ENCODE measurements around the gene CCDC127. TPM values are rescaled to one million over a fixed set of nuclear protein-coding genes. Genes with fewer than 3 reads are reported as not detected.

CCDC127 gene
- total and polyA plus RNA-seq, 5 donors, result 6.1 to 9.8 (median 8.1) TPM

- DNase-seq (peak in 1 of 3 donors; percentile 44), ATAC-seq (peak in 1 of 2 donors; percentile 51)
- no peak overlapping the region for H3K4me3 ChIP-seq (ENCODE audit: low read length)
- H3K9me3 ChIP-seq (ENCODE audit: control insufficient read depth, low read length), result no peaks in the 10 kb centered on the region
- 54% methylated on average over 13 of the region's 13 CpGs for WGBS
- no peaks in the 10 kb centered on the region for H3K27me3 ChIP-seq (ENCODE audit: control insufficient read depth, insufficient read depth)
- intact Hi-C loops (cut with DNase I), result no loop called here
- H3K4me1 ChIP-seq (ENCODE audit: control insufficient read depth, insufficient read depth, low read length), result no peaks in the 10 kb centered on the region
- no peak overlapping the region for H3K27ac ChIP-seq (ENCODE audit: low read length)
Observed at GRCh38 chr5:180286-180918, 37.6 kb downstream of the CCDC127 start.

- Histone ChIP-seq H3K27ac (ENCODE audit: low read length) (no peak overlapping the region), H3K27me3 (ENCODE audit: control insufficient read depth, insufficient read depth) (no peaks in the 10 kb centered on the region), H3K4me1 (ENCODE audit: control insufficient read depth, insufficient read depth, low read length) (no peaks in the 10 kb centered on the region), H3K9me3 (ENCODE audit: control insufficient read depth, low read length) (no peaks in the 10 kb centered on the region), H3K4me3 (ENCODE audit: low read length) (no peak overlapping the region)
- DNase-seq (no peak), ATAC-seq (no peak)
- WGBS, result 84% methylated on average over 9 of the region's 9 CpGs
- intact Hi-C loops (cut with DNase I), result no loop called here
Observed at GRCh38 chr5:179401-179800, 38.6 kb downstream of the CCDC127 start.

- no peak overlapping the region for H3K4me3 ChIP-seq (ENCODE audit: low read length)
- 87% methylated on average over 5 of the region's 5 CpGs for WGBS
- intact Hi-C loops (cut with DNase I), result no loop called here
- no peaks in the 10 kb centered on the region for H3K4me1 ChIP-seq (ENCODE audit: control insufficient read depth, insufficient read depth, low read length)
- no peaks in the 10 kb centered on the region for H3K27me3 ChIP-seq (ENCODE audit: control insufficient read depth, insufficient read depth)
- ATAC-seq (no peak), DNase-seq (no peak)
- no peaks in the 10 kb centered on the region for H3K9me3 ChIP-seq (ENCODE audit: control insufficient read depth, low read length)
- no peak overlapping the region for H3K27ac ChIP-seq (ENCODE audit: low read length)
Observed at GRCh38 chr5:178110-178509, 39.8 kb downstream of the CCDC127 start.

GRCh38 chr5:176296-176823 is 41.6 kb downstream of the CCDC127 start:
- Histone ChIP-seq H3K9me3 (ENCODE audit: control insufficient read depth, low read length) (no peaks in the 10 kb centered on the region), H3K27ac (ENCODE audit: low read length) (no peak overlapping the region), H3K4me3 (ENCODE audit: low read length) (no peak overlapping the region), H3K4me1 (ENCODE audit: control insufficient read depth, insufficient read depth, low read length) (no peaks in the 10 kb centered on the region), H3K27me3 (ENCODE audit: control insufficient read depth, insufficient read depth) (no peaks in the 10 kb centered on the region)
- intact Hi-C loops (cut with DNase I), result no loop called here
- DNase-seq, result no peak
- no peak for ATAC-seq
- WGBS, result 74% methylated on average over 11 of the region's 11 CpGs

GRCh38 chr5:174876-175465 is 43.0 kb downstream of the CCDC127 start:
- ATAC-seq (no peak), DNase-seq (no peak)
- Histone ChIP-seq H3K9me3 (ENCODE audit: control insufficient read depth, low read length) (no peaks in the 10 kb centered on the region), H3K27me3 (ENCODE audit: control insufficient read depth, insufficient read depth) (no peaks in the 10 kb centered on the region), H3K27ac (ENCODE audit: low read length) (no peak overlapping the region), H3K4me3 (ENCODE audit: low read length) (no peak overlapping the region), H3K4me1 (ENCODE audit: control insufficient read depth, insufficient read depth, low read length) (no peaks in the 10 kb centered on the region)
- 89% methylated on average over 16 of the region's 16 CpGs for WGBS
- intact Hi-C loops (cut with DNase I), result no loop called here

GRCh38 chr5:174291-174600 is 43.7 kb downstream of the CCDC127 start:
- H3K9me3 ChIP-seq (ENCODE audit: control insufficient read depth, low read length), result no peaks in the 10 kb centered on the region
- WGBS, result 92% methylated on average over 5 of the region's 5 CpGs
- H3K27ac ChIP-seq (ENCODE audit: low read length), result no peak overlapping the region
- intact Hi-C loops (cut with DNase I), result no loop called here
- no peaks in the 10 kb centered on the region for H3K27me3 ChIP-seq (ENCODE audit: control insufficient read depth, insufficient read depth)
- DNase-seq (no peak), ATAC-seq (no peak)
- no peak overlapping the region for H3K4me3 ChIP-seq (ENCODE audit: low read length)
- no peaks in the 10 kb centered on the region for H3K4me1 ChIP-seq (ENCODE audit: control insufficient read depth, insufficient read depth, low read length)

- no peaks in the 10 kb centered on the region for H3K9me3 ChIP-seq (ENCODE audit: control insufficient read depth, low read length)
- H3K4me1 ChIP-seq (ENCODE audit: control insufficient read depth, insufficient read depth, low read length), result no peaks in the 10 kb centered on the region
- DNase-seq (no peak), ATAC-seq (no peak)
- no peak overlapping the region for H3K27ac ChIP-seq (ENCODE audit: low read length)
- H3K4me3 ChIP-seq (ENCODE audit: low read length), result no peak overlapping the region
- intact Hi-C loops (cut with DNase I), result no loop called here
- H3K27me3 ChIP-seq (ENCODE audit: control insufficient read depth, insufficient read depth), result no peaks in the 10 kb centered on the region
- WGBS, result 81% methylated on average over 22 of the region's 22 CpGs
Observed at GRCh38 chr5:173392-174290, 44.3 kb downstream of the CCDC127 start.

GRCh38 chr5:172841-173251 is 45.1 kb downstream of the CCDC127 start:
- Histone ChIP-seq H3K9me3 (ENCODE audit: control insufficient read depth, low read length) (no peaks in the 10 kb centered on the region), H3K4me1 (ENCODE audit: control insufficient read depth, insufficient read depth, low read length) (no peaks in the 10 kb centered on the region), H3K27me3 (ENCODE audit: control insufficient read depth, insufficient read depth) (no peaks in the 10 kb centered on the region), H3K4me3 (ENCODE audit: low read length) (no peak overlapping the region), H3K27ac (ENCODE audit: low read length) (no peak overlapping the region)
- no peak for ATAC-seq
- no peak for DNase-seq
- WGBS, result 78% methylated on average over 17 of the region's 17 CpGs
- intact Hi-C loops (cut with DNase I), result no loop called here

- Histone ChIP-seq H3K27me3 (ENCODE audit: control insufficient read depth, insufficient read depth) (no peaks in the 10 kb centered on the region), H3K4me3 (ENCODE audit: low read length) (no peak overlapping the region), H3K4me1 (ENCODE audit: control insufficient read depth, insufficient read depth, low read length) (no peaks in the 10 kb centered on the region), H3K27ac (ENCODE audit: low read length) (no peak overlapping the region), H3K9me3 (ENCODE audit: control insufficient read depth, low read length) (no peaks in the 10 kb centered on the region)
- ATAC-seq (no peak), DNase-seq (no peak)
- WGBS, result 86% methylated on average over 13 of the region's 13 CpGs
- intact Hi-C loops (cut with DNase I), result no loop called here
Observed at GRCh38 chr5:172421-172820, 45.5 kb downstream of the CCDC127 start.

GRCh38 chr5:171801-172331 is 46.1 kb downstream of the CCDC127 start:
- WGBS, result 89% methylated on average over 23 of the region's 23 CpGs
- H3K27me3 ChIP-seq (ENCODE audit: control insufficient read depth, insufficient read depth), result no peaks in the 10 kb centered on the region
- intact Hi-C loops (cut with DNase I), result no loop called here
- no peak overlapping the region for H3K4me3 ChIP-seq (ENCODE audit: low read length)
- DNase-seq (no peak), ATAC-seq (no peak)
- no peaks in the 10 kb centered on the region for H3K9me3 ChIP-seq (ENCODE audit: control insufficient read depth, low read length)
- no peak overlapping the region for H3K27ac ChIP-seq (ENCODE audit: low read length)
- H3K4me1 ChIP-seq (ENCODE audit: control insufficient read depth, insufficient read depth, low read length), result no peaks in the 10 kb centered on the region
